Right kidney (tissue), 9 donors: ENCODE results near the gene CACNG8.
"Not testable (repeated sequence)": the region's sequence is repeated elsewhere in the genome, so short reads cannot be mapped to it uniquely, and the experiment has no call there.

Experiments
- DNase-seq: peaks from one replicate; pipeline ENCODE4 v3.0.0-alpha.2; 2016
- long read RNA-seq, 8 donors: transcript quantifications; one replicate each; lab custom pipeline, GENCODE V29; 2026

The CACNG8 gene
- long read RNA-seq, donor 1: 0 reads
- long read RNA-seq, donor 2: 0 reads
- long read RNA-seq, donor 3: 0 reads
- long read RNA-seq, donor 4: 0 reads
- long read RNA-seq, donor 5: 0 reads
- long read RNA-seq, donor 6, partial matches to known transcripts: 0 of 9 reads
- long read RNA-seq, donor 6, other reads (novel, unspliced or antisense): 9 of 9 reads
- long read RNA-seq, donor 7: 0 reads
- long read RNA-seq, donor 8: 0 reads

GRCh38 chr19:53962887-53963431 is at the start of gene CACNG8:
Gene CACNG8, plus strand, starts transcription at chr19:53962937.
- DNase-seq: no peak

DNA sequence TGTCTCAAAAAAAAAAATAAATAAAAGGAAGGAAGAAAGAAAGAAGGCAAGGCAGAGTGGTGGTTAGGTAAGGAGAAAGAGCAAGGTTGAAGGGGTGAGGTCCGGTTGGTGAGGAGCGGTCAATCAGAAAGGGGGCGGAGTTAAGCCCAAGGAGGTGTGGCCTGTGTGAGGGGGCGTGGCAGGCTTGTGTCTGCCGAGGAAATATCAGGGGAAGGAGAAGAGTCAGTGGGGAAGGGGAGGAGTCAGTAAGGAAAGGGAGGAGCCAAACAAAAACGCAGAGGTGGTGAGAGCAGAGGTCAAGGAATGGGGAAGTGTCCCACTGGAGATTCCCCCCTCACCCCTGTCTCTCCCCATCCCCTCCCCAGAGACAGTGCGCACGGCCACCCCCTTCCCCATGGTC is 47.7 kb upstream of the CACNG8 start:
- DNase-seq: no peak

DNA sequence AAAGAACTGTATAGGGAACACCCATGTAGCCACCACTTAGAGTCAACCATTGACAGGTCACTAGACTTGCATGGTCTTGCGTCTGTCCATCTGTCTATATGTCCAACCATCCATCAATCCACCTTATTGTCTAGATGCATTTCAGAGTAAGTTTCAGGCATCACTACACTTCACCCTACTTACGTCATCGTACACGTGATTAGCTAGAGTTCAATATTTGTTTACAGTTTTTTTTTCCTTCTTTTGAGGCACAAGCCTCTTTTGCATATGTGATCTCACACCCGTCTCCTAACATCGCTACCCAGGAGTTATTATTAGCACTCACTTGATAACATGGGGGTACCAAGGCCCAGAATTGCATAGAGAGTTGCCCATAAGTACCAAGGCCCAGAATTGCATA is 46.7 kb upstream of the CACNG8 start:
- no peak for DNase-seq

- no peak for DNase-seq
Observed at GRCh38 chr19:53917356-53917755, 45.4 kb upstream of the CACNG8 start.

- DNase-seq: no peak
Observed at GRCh38 chr19:53927739-53928138, 35.0 kb upstream of the CACNG8 start.

GRCh38 chr19:53936029-53936428 is 26.7 kb upstream of the CACNG8 start:
- no peak for DNase-seq

GRCh38 chr19:53942001-53942786 is 20.5 kb upstream of the CACNG8 start:
- no peak for DNase-seq

- DNase-seq: no peak
Observed at GRCh38 chr19:53944416-53944815, 18.3 kb upstream of the CACNG8 start.

DNA sequence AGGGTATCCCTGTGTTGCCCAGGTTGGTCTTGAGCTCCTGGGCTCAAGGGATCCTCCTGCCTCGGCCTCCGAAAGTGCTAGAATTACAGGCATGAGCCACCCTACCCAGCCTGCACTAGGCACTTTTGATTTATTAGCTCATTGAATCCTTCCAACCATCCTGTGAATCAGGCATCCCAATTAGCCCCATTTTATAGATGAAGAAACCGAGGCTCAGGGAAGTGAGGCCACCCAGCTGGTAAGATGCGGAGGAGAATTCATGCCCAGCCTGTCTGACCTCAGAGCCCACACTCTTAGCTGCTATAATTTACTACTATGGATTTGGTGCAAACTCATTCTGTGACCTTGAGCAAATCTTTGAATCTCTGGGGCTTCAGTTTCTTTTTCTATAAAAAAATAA is 17.8 kb upstream of the CACNG8 start:
- DNase-seq: no peak

GRCh38 chr19:53945441-53945840 is 17.3 kb upstream of the CACNG8 start:
- no peak for DNase-seq

GRCh38 chr19:53945998-53946397 is 16.7 kb upstream of the CACNG8 start:
- no peak for DNase-seq

GRCh38 chr19:53947624-53948023 is 15.1 kb upstream of the CACNG8 start:
- DNase-seq: no peak

- DNase-seq: not testable (repeated sequence)
Observed at GRCh38 chr19:53948611-53949010, 14.1 kb upstream of the CACNG8 start.

DNA sequence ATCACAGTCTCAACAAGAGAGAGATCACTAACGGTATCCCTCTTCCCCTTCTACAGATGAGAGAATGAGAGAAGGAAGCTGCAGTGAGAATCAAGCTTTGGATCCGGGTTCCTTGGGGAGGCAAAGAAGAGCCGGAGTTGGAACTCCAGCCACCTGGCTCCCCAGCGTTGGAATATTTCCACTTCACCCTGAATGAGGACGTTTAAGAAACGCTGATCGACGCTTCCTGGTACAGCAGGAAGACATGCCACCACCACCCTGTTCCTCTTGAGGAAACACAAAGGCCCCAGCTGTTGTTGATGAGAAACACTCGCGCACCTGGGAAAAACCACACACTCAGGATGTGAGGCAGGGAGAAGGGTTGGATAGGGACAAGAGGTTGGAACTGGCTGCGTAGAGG is 11.3 kb upstream of the CACNG8 start:
- no peak for DNase-seq

DNA sequence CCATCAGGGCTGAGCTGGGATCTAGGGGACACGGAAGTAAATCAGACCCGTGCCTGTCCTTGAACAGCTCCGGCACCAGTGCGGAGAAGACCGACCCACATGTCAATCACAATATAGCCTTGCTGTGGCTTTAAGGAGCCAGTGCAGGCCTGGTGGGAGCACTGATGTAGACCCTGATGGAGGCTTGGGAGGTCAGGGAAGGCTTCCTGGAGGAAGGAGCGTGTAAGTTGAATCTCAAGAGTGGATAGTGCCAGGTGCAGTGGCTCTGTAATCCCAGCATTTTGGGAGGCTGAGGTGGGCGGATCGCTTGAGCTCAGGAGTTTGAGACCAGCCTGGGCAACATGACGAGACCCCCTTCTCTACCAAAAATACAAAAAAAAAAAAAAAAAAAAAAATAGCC is 10.8 kb upstream of the CACNG8 start:
- DNase-seq: no peak

- no peak for DNase-seq
Observed at GRCh38 chr19:53953383-53953782, 9.4 kb upstream of the CACNG8 start.

DNA sequence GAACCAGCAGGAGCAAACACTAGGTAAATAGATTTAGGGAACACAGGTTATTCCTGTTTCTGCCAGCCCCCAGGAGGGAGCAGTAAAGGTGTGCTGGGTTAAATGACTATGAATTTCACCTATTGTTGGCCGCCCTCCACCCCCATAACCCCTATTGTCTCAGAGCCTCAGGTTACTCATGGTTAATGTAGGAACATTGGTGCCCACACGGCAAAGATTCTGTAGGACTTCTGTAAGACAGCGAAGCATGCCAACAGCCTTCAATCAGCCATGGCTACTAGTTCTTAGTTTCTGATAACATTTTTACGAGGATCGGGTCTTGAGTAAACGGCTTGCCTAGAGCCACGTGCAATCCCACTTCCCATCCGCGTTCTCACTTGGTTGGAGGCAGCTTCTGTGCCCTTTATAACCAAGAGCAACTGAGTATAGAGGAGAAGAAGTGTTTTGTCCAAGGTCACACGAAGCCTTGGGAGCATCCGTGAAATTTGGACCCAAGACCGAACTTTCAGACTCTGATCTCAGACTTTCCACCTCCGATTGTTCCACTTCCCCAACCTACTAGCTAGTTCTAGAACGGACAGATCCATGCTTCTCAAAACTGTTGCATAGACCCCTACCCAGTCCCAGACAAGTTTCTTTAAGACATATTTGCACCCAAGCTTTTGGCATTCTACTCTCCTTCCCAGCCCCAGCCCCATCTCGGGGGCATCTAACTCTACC is 5.1 kb upstream of the CACNG8 start:
- no peak for DNase-seq

GRCh38 chr19:53958168-53958571 is 4.6 kb upstream of the CACNG8 start:
- DNase-seq: no peak

DNA sequence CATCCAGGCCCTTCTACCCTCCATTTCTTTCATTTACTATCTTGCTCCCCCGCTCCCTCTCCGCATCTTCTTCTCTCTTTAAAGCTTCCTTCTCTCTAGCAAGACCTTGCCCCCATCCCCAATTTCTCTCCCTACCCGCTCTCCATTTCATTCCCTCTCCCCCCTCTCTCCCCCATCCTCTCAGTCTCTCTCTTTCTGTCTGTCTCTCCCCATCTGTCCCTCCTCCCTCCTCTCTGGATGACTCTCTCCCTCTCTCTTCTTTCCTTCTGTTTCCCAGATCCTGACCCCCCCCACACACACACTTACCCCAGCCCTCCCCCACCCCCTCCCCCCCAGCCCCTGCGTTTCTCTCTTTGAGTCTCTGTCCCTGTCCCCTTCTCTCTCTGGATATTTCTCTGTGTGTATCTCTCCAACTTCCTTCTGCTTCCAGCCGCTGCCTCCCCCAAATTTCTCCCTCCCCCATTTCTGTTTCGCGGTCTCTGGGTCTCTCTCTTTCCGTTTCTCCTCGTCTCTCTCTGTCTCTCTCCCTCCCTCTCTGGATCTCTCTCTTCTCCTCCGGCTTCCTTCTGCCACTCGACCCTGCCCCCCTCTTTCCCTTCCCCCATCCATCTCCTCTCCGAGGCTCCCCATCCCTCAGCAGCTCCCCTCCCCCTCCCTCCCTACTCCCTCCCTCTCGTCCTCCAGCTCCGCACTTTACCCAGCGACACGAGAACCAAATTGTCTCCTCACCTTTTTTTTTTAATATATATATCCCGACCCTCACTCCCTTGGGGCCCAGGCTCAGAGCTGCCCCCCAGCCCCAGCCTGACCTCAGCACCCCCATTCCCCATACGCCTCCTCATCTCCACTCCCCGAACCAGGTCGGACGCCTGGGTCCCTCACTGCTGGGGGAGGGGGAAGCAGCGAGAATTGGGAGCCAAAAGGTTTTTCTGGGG is 3.6 kb upstream of the CACNG8 start:
- DNase-seq: no peak

- no peak for DNase-seq
Observed at GRCh38 chr19:53960187-53960586, 2.5 kb upstream of the CACNG8 start.

DNA sequence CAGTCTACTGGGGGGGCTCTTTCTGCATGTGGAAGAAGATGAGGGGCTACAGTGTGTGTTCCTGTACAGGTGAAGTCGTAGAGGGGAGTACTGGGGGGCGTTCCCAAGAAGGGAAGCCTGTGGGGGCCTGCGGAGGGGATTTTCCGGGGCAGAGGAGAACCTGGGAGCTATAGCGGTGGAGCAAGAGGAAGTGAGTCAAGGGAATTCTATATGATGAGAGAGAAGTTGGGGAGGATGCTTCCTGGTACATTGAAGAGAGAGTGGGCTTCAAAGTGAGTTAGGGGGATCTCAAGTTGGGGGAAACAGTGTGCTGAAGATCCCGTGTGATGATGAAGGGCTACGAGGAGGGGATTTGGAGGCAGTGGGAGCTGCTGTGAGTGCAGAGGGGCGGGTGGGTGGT is 1.9 kb upstream of the CACNG8 start:
- DNase-seq: no peak
